K562 (cell line): ENCODE results near the gene DRD1. TPM values are rescaled to one million over a fixed set of nuclear protein-coding genes. Genes with fewer than 3 reads are reported as not detected.

Source experiments
- KDM2B ChIP-seq: fragments of 250-450 bp; sonication (Bioruptor Pico); IDR thresholded peaks from 2 replicates; pipeline ENCODE4 v1.8.0; 2021; ENCODE audit warnings: mild to moderate bottlenecking, moderate library complexity
- NFE2L1 ChIP-seq: fragments of 450-650 bp; IDR thresholded peaks from 2 replicates; pipeline ENCODE4 v1.6.1; 2016; ENCODE audit warnings: missing genetic modification characterization, low read depth, mild to moderate bottlenecking, missing compliant biosample characterization, moderate library complexity, borderline replicate concordance
- SPI1 ChIP-seq: IDR thresholded peaks from 2 replicates; pipeline ENCODE4 v1.6.1; 2011; ENCODE audit warnings: low read depth, low read length, control low read depth, borderline replicate concordance
- SREBF1 ChIP-seq: fragments of 150-350 bp; IDR thresholded peaks from 2 replicates; pipeline ENCODE4 v1.6.1; 2014; ENCODE audit warnings: antibody characterized with exemption, low read depth, low read length, borderline replicate concordance
- ZNF780A ChIP-seq: fragments of 250-450 bp; sonication (Bioruptor Pico); IDR thresholded peaks from 2 replicates; pipeline ENCODE4 v1.5.0; 2021; ENCODE audit warnings: mild to moderate bottlenecking
- polyA plus RNA-seq, 8 experiments: library from polyadenylated mRNA; depleted of rRNA in 4 of 8; stranded (reverse) in 5 of 8; unstranded in 3 of 8; fragments of >200 nt; fragmentation: Nextera tagmentation in 2 of 8; fragmentation: Illumina TruSeq in 1 of 8; extraction: Ambion mirVana in 2 of 8; extraction: Trizol in 1 of 8; gene quantifications; 2 replicates each; pipeline versions ENCODE4 v1.2.1 to v1.2.3, GENCODE V29; 2011 to 2014; ENCODE audit warnings: inconsistent platforms in 1 of 8, missing spikeins in 1 of 8
- total RNA-seq, 7 experiments: library from RNA; depleted of rRNA in 6 of 7; stranded (reverse); fragments of >200 nt in 6 of 7; fragmentation: Illumina TruSeq in 2 of 7; extraction: Trizol in 2 of 7; gene quantifications; 2 replicates each; pipeline versions ENCODE4 v1.2.1 to v1.2.3, GENCODE V29; 2011 to 2021; ENCODE audit warnings: low replicate concordance in 1 of 7
- TF ChIP-seq, protein P1 (sequence below), 2 experiments: fragments of 450-650 bp in 1 of 2; sonication (generic) in 1 of 2; formaldehyde crosslinking in 1 of 2; IDR thresholded peaks; 2 replicates each; pipeline versions ENCODE4 v1.7.1 to v1.9.0; 2016 to 2022; ENCODE audit warnings: inconsistent platforms in 1 of 2, mild to moderate bottlenecking in 1 of 2, missing genetic modification reagents in 1 of 2
- TF ChIP-seq, protein P2 (sequence below): sonication (generic); formaldehyde crosslinking; IDR thresholded peaks from 2 replicates; pipeline ENCODE4 v1.8.0; 2022; ENCODE audit warnings: missing genetic modification reagents, mild to moderate bottlenecking, borderline replicate concordance
- TF ChIP-seq, protein P3 (sequence below): fragments of 250-450 bp; sonication (Bioruptor Pico); IDR thresholded peaks from 2 replicates; pipeline ENCODE4 v1.9.0; 2021; ENCODE audit warnings: mild to moderate bottlenecking, inconsistent platforms

Gene DRD1
- total and polyA plus RNA-seq, 9 of the 15 experiments (the other 6 are each of a cell fraction or from before 2014, with no cell fraction given) = not detected

DNA sequence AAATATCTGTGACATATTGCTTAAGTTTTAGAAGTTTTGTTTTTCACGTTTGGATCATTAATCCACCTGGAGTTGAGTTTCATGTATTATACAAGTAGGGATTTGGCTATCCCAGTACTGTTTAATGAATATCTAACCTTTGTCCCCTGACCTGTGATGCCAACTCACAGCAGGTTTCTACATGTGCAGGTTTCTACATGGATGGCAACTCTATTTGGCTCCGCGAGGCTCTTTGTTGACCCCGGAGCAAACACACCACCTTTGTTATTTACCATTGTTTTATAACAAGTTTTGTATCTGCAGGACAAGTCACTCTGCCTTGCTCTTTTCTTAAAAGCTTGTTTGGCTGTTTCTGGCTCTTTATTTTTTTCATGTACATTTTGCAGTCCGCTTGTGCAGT is 33.5 kb upstream of the DRD1 start (continued):
- TF ChIP-seq, protein P1, sequence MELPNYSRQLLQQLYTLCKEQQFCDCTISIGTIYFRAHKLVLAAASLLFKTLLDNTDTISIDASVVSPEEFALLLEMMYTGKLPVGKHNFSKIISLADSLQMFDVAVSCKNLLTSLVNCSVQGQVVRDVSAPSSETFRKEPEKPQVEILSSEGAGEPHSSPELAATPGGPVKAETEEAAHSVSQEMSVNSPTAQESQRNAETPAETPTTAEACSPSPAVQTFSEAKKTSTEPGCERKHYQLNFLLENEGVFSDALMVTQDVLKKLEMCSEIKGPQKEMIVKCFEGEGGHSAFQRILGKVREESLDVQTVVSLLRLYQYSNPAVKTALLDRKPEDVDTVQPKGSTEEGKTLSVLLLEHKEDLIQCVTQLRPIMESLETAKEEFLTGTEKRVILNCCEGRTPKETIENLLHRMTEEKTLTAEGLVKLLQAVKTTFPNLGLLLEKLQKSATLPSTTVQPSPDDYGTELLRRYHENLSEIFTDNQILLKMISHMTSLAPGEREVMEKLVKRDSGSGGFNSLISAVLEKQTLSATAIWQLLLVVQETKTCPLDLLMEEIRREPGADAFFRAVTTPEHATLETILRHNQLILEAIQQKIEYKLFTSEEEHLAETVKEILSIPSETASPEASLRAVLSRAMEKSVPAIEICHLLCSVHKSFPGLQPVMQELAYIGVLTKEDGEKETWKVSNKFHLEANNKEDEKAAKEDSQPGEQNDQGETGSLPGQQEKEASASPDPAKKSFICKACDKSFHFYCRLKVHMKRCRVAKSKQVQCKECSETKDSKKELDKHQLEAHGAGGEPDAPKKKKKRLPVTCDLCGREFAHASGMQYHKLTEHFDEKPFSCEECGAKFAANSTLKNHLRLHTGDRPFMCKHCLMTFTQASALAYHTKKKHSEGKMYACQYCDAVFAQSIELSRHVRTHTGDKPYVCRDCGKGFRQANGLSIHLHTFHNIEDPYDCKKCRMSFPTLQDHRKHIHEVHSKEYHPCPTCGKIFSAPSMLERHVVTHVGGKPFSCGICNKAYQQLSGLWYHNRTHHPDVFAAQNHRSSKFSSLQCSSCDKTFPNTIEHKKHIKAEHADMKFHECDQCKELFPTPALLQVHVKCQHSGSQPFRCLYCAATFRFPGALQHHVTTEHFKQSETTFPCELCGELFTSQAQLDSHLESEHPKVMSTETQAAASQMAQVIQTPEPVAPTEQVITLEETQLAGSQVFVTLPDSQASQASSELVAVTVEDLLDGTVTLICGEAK (IDR thresholded peaks at IDR 0.05) = no peak
- TF ChIP-seq, protein P1 (CRISPR knock-in tag; IDR thresholded peaks at IDR 0.05) = no peak
- TF ChIP-seq, protein P2, sequence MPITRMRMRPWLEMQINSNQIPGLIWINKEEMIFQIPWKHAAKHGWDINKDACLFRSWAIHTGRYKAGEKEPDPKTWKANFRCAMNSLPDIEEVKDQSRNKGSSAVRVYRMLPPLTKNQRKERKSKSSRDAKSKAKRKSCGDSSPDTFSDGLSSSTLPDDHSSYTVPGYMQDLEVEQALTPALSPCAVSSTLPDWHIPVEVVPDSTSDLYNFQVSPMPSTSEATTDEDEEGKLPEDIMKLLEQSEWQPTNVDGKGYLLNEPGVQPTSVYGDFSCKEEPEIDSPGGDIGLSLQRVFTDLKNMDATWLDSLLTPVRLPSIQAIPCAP (CRISPR knock-in tag) = no peak
- TF ChIP-seq SREBF1 (no peak), KDM2B (CRISPR knock-in tag) (no peak), NFE2L1 (no peak), SPI1 (no peak), ZNF780A (CRISPR knock-in tag) (no peak)
- TF ChIP-seq, protein P3, sequence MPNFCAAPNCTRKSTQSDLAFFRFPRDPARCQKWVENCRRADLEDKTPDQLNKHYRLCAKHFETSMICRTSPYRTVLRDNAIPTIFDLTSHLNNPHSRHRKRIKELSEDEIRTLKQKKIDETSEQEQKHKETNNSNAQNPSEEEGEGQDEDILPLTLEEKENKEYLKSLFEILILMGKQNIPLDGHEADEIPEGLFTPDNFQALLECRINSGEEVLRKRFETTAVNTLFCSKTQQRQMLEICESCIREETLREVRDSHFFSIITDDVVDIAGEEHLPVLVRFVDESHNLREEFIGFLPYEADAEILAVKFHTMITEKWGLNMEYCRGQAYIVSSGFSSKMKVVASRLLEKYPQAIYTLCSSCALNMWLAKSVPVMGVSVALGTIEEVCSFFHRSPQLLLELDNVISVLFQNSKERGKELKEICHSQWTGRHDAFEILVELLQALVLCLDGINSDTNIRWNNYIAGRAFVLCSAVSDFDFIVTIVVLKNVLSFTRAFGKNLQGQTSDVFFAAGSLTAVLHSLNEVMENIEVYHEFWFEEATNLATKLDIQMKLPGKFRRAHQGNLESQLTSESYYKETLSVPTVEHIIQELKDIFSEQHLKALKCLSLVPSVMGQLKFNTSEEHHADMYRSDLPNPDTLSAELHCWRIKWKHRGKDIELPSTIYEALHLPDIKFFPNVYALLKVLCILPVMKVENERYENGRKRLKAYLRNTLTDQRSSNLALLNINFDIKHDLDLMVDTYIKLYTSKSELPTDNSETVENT (CRISPR knock-in tag) = no peak
- TF ChIP-seq, all 486 proteins: peak for 0
